GM23248 (cell line): Measurements from ENCODE around the gene RAB38. TPM values are rescaled to one million over a fixed set of nuclear protein-coding genes. Genes with fewer than 3 reads are reported as not detected.

Source experiments
- DNase-seq: peaks from one replicate; pipeline ENCODE4 v3.0.0-alpha.2; 2015
- H2AFZ ChIP-seq: fragments of 200-600 bp; sonication (generic); 2 replicates; pipeline ENCODE4 v1.6.1; 2016; ENCODE audit warnings: antibody characterized with exemption
- H3F3A ChIP-seq: fragments of 200-600 bp; sonication (generic); 2 replicates; pipeline ENCODE4 v1.6.1; 2016; ENCODE audit warnings: mild to moderate bottlenecking, antibody characterized with exemption, mixed run types; ENCODE audit not compliant: insufficient read depth
- H3K27ac ChIP-seq: fragments of 200-600 bp; sonication (generic); 2 replicates; pipeline ENCODE4 v1.5.1; 2016; ENCODE audit warnings: mild to moderate bottlenecking
- H3K27me3 ChIP-seq: fragments of 200-600 bp; sonication (generic); replicated peaks from 2 replicates; pipeline ENCODE4 v1.6.1; 2016; ENCODE audit warnings: mild to moderate bottlenecking; ENCODE audit not compliant: insufficient read depth
- H3K36me3 ChIP-seq: fragments of 200-600 bp; sonication (generic); 2 replicates; pipeline ENCODE4 v1.6.1; 2016; ENCODE audit warnings: low read depth, mild to moderate bottlenecking
- H3K4me1 ChIP-seq: fragments of 200-600 bp; sonication (generic); 2 replicates; pipeline ENCODE4 v1.6.1; 2016; ENCODE audit warnings: mild to moderate bottlenecking; ENCODE audit not compliant: insufficient read depth
- H3K4me2 ChIP-seq: fragments of 200-600 bp; sonication (generic); one replicate; pipeline ENCODE4 v1.6.1; 2016; ENCODE audit warnings: mild to moderate bottlenecking; ENCODE audit not compliant: unreplicated experiment
- H3K4me3 ChIP-seq: fragments of 200-600 bp; sonication (generic); 2 replicates; pipeline ENCODE4 v1.5.1; 2016; ENCODE audit warnings: mild to moderate bottlenecking
- H3K79me2 ChIP-seq: fragments of 200-600 bp; sonication (generic); 2 replicates; pipeline ENCODE4 v1.6.1; 2016; ENCODE audit warnings: mild to moderate bottlenecking; ENCODE audit not compliant: insufficient read depth
- H3K9ac ChIP-seq: fragments of 200-600 bp; sonication (generic); 2 replicates; pipeline ENCODE4 v1.6.1; 2016; ENCODE audit warnings: mild to moderate bottlenecking
- H3K9me2 ChIP-seq: fragments of 200-600 bp; sonication (generic); 2 replicates; pipeline ENCODE4 v1.6.1; 2016; ENCODE audit warnings: mixed run types, mild to moderate bottlenecking, moderate library complexity; ENCODE audit not compliant: insufficient read depth
- H3K9me3 ChIP-seq: fragments of 200-600 bp; sonication (generic); one replicate; pipeline ENCODE4 v1.6.1; 2017; ENCODE audit warnings: low read depth
- H4K20me1 ChIP-seq: fragments of 200-600 bp; sonication (generic); 2 replicates; pipeline ENCODE4 v1.6.0; 2016; ENCODE audit not compliant: insufficient read depth
- EZH2 ChIP-seq: fragments of 200-600 bp; sonication (generic); IDR thresholded peaks from 2 replicates; pipeline ENCODE4 v1.6.1; 2018; ENCODE audit warnings: antibody characterized with exemption, mild to moderate bottlenecking; ENCODE audit not compliant: insufficient read depth, poor library complexity, severe bottlenecking
- EZH2phosphoT487 ChIP-seq: fragments of 200-600 bp; sonication (generic); IDR thresholded peaks from 2 replicates; pipeline ENCODE4 v1.6.1; 2018; ENCODE audit warnings: antibody characterized with exemption, moderate library complexity, mild to moderate bottlenecking, low read depth; ENCODE audit not compliant: insufficient read depth
- WGBS, 2 experiments: methylation state at CpG; one replicate each; pipeline ENCODE4 v1.1.6; 2015 to 2017; ENCODE audit warnings: low lambda C conversion rate in 2 of 2, low coverage in 1 of 2; ENCODE audit errors: missing lambda C conversion rate in 2 of 2; 5-methylcytosine and 5-hydroxymethylcytosine counted together
- in situ Hi-C: fragments of 300-500 bp; cut with MboI; formaldehyde crosslinking; loops from 2 replicates; pipeline ENCODE4 v1.15.0; 2020
- polyA plus RNA-seq: library from polyadenylated mRNA; unstranded; fragments of >200 nt; fragmentation: Nextera tagmentation; extraction: Ambion mirVana; gene quantifications from 2 replicates; pipeline ENCODE4 v1.2.1, GENCODE V29; 2016
- total RNA-seq: library from RNA; depleted of rRNA; stranded (reverse); fragments of >200 nt; shearing (Covaris generic); gene quantifications from 2 replicates; pipeline ENCODE4 v1.2.3, GENCODE V29; 2014

Gene RAB38
- total and polyA plus RNA-seq, 2 experiments from 2014 or later = 0.43 to 1.5 TPM

GRCh38 chr11:88087337-88087736 is 87.9 kb downstream of the RAB38 start:
- in situ Hi-C loops = no loop called here
- no peak overlapping the region for H3K4me2 ChIP-seq

GRCh38 chr11:88086297-88086696 is 88.9 kb downstream of the RAB38 start:
- in situ Hi-C loops = no loop called here
- no peak for DNase-seq
- H4K20me1 ChIP-seq = no peaks in the 10 kb centered on the region

More at GRCh38 chr11:88087337-88087736, 87.9 kb downstream of the RAB38 start:
- H3K9me2 ChIP-seq = no peaks in the 10 kb centered on the region
- H3K27ac ChIP-seq = no peak overlapping the region
- H3K27me3 ChIP-seq = peaks cover 6% of the 10 kb centered on the region
- H3K9me3 ChIP-seq = no peaks in the 10 kb centered on the region
- WGBS, 2 experiments = 2 to 6% methylated on average over 3 of the region's 3 CpGs
- DNase-seq = no peak
- H3F3A ChIP-seq = no peaks in the 10 kb centered on the region
- H3K9ac ChIP-seq = no peak overlapping the region
- H3K36me3 ChIP-seq = no peaks in the 10 kb centered on the region
- no peaks in the 10 kb centered on the region for H3K4me1 ChIP-seq
- no peaks in the 10 kb centered on the region for H4K20me1 ChIP-seq
- no peaks in the 10 kb centered on the region for H3K79me2 ChIP-seq
- H2AFZ ChIP-seq = no peak overlapping the region
- H3K4me3 ChIP-seq = no peak overlapping the region
- TF ChIP-seq EZH2 (no peak), EZH2phosphoT487 (no peak)

GRCh38 chr11:88070437-88070836 is 104.8 kb downstream of the RAB38 start:
- 0% methylated on average over 1 of the region's 1 CpG for WGBS, 2 experiments
- no peak overlapping the region for H3K4me3 ChIP-seq
- H3K79me2 ChIP-seq = no peaks in the 10 kb centered on the region
- no peak overlapping the region for H3K9ac ChIP-seq
- TF ChIP-seq EZH2phosphoT487 = no peak
- no peak for TF ChIP-seq EZH2
- in situ Hi-C loops = no loop called here
- no peaks in the 10 kb centered on the region for H3F3A ChIP-seq
- H3K4me1 ChIP-seq = no peaks in the 10 kb centered on the region
- no peaks in the 10 kb centered on the region for H3K36me3 ChIP-seq
- no peaks in the 10 kb centered on the region for H3K27me3 ChIP-seq
- no peak overlapping the region for H3K27ac ChIP-seq
- H3K9me3 ChIP-seq = no peaks in the 10 kb centered on the region
- no peak for DNase-seq
- no peaks in the 10 kb centered on the region for H3K9me2 ChIP-seq
- no peak overlapping the region for H2AFZ ChIP-seq
- H4K20me1 ChIP-seq = no peaks in the 10 kb centered on the region
- no peak overlapping the region for H3K4me2 ChIP-seq

More at GRCh38 chr11:88086297-88086696, 88.9 kb downstream of the RAB38 start:
- no peak overlapping the region for H3K27ac ChIP-seq
- H3K36me3 ChIP-seq = no peaks in the 10 kb centered on the region
- no peaks in the 10 kb centered on the region for H3K79me2 ChIP-seq
- peaks cover 8% of the 10 kb centered on the region for H3K27me3 ChIP-seq
- no peak overlapping the region for H2AFZ ChIP-seq
- no peak overlapping the region for H3K9ac ChIP-seq
- H3K9me3 ChIP-seq = no peaks in the 10 kb centered on the region
- no peaks in the 10 kb centered on the region for H3K4me1 ChIP-seq
- no peak overlapping the region for H3K4me3 ChIP-seq
- no peaks in the 10 kb centered on the region for H3F3A ChIP-seq
- no peak overlapping the region for H3K4me2 ChIP-seq
- WGBS, 2 experiments = 18 to 22% methylated on average over 2 of the region's 2 CpGs
- H3K9me2 ChIP-seq = no peaks in the 10 kb centered on the region
- TF ChIP-seq EZH2 = no peak
- no peak for TF ChIP-seq EZH2phosphoT487

- no peak overlapping the region for H3K4me3 ChIP-seq
- no peaks in the 10 kb centered on the region for H3F3A ChIP-seq
- no peaks in the 10 kb centered on the region for H4K20me1 ChIP-seq
- no peak overlapping the region for H3K9ac ChIP-seq
- no peak overlapping the region for H3K27ac ChIP-seq
- no peaks in the 10 kb centered on the region for H3K36me3 ChIP-seq
- H2AFZ ChIP-seq = no peak overlapping the region
- H3K4me1 ChIP-seq = no peaks in the 10 kb centered on the region
- no peaks in the 10 kb centered on the region for H3K27me3 ChIP-seq
- DNase-seq = no peak
- no peaks in the 10 kb centered on the region for H3K9me3 ChIP-seq
- in situ Hi-C loops = no loop called here
- TF ChIP-seq EZH2phosphoT487 (no peak), EZH2 (no peak)
- H3K79me2 ChIP-seq = no peaks in the 10 kb centered on the region
- no peaks in the 10 kb centered on the region for H3K9me2 ChIP-seq
- WGBS, 2 experiments = 68 to 76% methylated on average over 23 to 27 of the region's 27 CpGs
- no peak overlapping the region for H3K4me2 ChIP-seq
Observed at GRCh38 chr11:88068848-88069554, 106.2 kb downstream of the RAB38 start.
